Inflammatory macrophage (primary cell): Measurements from ENCODE around the gene CHRDL1.
A peak's percentile ranks its signal among the peaks of the same experiment; 100 is the strongest.

Source experiments
- DNase-seq, 2 donors: peaks; one replicate each; pipeline ENCODE4 v3.0.0-alpha.2; 2020 to 2022

CHRDL1 gene

DNA sequence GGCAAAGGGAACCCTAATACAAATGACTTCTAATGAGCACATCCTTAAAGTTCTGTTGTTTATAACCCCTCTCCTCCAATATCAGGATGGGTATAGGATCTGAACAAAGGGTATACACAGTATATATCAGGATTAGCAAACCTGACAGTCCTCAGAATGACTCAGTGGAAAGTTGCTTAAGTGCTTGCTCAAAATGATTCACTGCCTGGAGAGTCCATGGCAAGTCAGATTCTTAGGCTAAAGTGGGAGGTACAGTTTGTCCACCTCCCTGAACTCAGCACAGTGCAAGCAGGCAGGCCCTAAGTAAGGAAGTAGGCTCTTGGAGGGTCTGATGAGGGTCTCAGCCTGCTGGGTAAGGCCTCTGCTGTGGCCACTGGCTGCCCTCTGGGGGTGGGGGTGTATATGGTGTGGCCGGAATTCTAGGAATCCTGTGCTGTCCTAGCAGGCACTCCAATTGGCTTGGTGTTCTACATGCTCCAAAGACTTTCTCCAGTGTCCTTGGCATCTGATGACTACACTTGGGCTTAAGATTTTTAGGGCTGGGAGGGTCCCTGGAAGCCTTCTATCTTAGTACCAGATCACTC lies 54.3 kb downstream of the CHRDL1 start:
- peak; percentile 2 to 5 for DNase-seq

DNA sequence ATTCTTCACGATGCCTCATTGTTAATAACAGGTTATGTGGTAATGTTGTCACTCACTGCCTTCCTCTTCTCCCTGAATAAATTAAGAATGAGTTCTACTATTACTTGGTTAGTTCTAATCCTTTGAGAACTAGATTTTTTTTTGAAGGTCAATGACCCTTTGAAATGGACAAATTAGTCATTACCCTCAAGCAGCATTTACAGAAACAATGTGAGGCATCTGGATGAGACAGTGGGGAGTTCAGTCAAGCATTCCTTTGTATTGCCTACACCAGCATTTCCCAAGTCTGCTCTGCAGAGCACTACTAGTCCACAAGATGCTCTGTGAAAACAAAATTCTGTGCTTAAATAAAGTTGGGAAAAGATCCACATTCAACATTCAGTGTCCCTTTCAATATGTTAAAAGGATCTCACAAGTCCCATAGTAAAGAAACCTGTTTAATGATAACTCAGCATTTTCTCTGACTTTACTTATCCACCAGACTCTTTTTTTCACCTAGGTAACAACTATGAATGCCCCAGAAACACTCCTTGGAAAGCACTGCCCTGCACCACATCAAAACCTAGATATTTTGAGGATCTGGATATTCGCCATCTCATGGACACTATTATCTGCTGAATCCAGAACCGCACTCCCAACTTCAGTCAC lies 60.6 kb downstream of the CHRDL1 start:
- DNase-seq: no peak

GRCh38 chrX:110734271-110734670 lies 61.3 kb downstream of the CHRDL1 start:
- no peak for DNase-seq

DNA sequence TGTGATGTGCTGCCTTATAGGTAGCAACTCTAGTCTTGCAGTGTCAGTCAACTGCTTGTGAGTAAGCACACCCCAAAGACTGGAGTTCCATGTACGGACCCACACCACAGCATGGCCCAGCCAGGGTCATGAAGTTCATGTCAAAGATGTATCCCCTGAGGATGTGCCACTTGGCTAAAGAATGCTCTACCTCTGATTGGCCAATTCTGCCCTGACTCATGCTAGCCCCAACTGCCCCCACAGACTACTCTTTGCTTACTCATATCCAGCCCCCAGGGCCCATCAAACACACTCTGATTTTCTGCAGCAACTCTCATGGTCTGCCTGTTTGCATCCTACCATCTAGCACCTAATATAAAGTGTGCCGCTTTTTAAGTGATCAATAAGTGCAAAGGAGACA lies 62.5 kb downstream of the CHRDL1 start:
- no peak for DNase-seq

DNA sequence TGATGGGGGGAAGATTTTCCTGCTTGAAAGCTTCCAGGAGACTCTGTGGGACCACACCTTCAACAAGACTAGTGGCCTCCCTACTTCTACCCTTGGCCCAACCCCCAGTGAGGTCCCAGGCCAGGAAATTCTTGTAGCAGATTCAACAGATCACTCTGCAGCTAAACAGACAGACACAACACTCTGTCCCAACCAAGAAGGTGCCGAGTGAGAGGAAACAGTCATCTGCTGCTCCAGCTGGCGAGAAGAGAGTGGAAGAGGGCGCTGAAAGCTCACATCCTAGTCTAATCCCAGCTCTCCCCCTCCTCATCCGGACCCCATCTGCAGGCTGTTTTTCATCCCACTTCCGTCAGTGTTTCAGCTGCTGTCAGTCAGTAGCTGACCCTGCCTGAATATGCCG lies 63.4 kb downstream of the CHRDL1 start:
- no peak for DNase-seq

DNA sequence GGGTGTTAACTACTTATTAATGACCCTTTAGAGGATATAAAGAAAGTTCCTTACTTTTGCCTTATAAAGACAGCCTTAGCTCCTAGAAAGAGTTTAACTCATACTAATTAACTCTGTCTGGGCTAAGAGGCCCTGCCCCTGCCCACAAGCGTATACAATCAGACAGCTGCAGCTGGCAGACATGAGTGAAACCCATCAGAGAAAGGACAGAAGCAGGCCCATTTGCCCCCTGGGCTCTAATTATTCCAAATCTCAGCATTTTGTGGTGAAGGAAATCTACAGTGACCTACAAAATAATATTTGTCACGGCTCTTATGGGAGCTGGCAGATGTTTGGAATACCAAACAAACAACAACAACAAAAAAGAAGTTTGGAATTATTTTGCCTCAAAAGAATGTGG lies 71.8 kb downstream of the CHRDL1 start:
- DNase-seq: no peak

- no peak for DNase-seq
Measured at GRCh38 chrX:110722135-110722534, 73.5 kb downstream of the CHRDL1 start.

DNA sequence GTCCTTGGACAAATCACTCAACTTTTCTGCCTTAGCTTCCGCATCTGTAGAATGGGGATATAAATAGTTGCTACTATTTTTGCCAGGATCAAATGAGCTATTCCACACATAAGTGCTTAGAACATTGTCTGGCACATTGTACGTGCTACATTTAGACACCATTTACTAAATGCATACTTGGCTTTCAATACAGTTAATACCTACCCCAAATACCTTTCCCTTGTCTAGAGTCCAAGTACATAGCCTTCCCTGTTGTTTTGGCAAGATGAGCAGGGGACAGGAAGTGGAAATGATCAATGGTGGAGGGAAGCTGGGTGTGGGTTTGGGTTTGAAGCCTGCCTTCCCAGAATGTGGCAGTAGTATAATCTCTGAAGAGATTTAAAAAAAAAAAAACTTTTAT lies 82.0 kb downstream of the CHRDL1 start:
- no peak for DNase-seq

- no peak for DNase-seq
Measured at GRCh38 chrX:110706446-110706845, 89.2 kb downstream of the CHRDL1 start.

DNA sequence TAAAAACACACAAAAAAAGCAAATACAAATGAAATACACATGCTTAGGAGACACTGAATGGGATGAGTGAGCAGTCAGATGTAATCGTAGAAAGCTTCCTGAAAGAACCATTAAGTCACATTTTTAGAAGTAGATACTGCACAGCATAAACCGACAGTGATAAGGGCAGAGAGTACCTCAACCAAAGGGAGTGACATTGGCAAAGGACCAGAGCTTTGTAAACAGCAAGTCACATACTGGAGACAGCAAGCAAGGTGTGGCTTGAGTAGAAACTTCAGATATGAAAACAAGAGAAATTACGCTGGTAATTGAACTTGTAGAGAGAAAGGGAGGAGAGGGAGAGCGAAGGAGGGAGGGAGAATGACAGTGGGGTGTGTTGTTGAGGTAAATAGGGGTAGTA lies 92.0 kb downstream of the CHRDL1 start:
- no peak for DNase-seq

- DNase-seq: no peak
Measured at GRCh38 chrX:110699109-110699508, 96.5 kb downstream of the CHRDL1 start.

GRCh38 chrX:110698696-110699095 lies 96.9 kb downstream of the CHRDL1 start:
- DNase-seq: no peak

DNA sequence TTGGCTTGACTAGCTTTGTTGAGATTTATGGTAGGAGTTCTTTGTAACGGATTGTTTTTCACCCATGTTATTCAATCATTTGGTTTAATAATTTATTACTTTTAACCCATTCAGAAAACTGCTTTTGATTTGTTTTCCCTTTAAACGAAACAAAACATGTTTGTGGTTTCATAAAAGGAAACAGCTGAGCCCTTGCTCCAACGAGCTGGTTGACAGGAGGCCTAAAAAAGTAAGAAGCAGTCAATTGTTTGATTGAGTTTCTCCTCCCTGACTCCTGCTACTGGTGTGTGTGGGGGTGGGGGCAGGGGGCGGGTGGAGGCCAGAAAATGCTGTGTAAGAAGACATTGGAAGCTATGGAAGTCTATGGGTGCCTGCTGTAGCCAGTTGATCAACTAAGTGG lies 102.8 kb downstream of the CHRDL1 start:
- DNase-seq: no peak

GRCh38 chrX:110691446-110691845 lies 104.2 kb downstream of the CHRDL1 start:
- DNase-seq: no peak

- DNase-seq: no peak
Measured at GRCh38 chrX:110684653-110685052, 111.0 kb downstream of the CHRDL1 start.

DNA sequence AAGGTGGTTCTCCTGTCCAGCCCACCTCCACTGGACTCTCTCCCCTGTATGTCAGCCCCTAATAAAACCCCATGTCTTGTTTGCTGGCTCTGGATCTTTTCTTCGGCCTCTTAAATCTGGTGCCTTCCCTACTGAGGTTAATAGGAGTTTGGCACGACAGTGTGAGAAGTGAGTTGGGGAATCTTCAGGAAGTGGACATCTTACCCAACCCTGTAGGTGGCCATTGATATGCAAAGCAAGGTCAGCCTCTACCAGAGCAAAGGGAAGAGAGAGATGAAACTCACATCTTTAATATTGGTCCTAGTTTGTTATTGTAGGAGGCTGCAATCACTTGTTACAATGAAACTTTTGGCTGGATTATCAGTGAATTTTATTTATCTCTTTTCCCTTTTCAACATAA lies 111.7 kb downstream of the CHRDL1 start:
- no peak for DNase-seq

DNA sequence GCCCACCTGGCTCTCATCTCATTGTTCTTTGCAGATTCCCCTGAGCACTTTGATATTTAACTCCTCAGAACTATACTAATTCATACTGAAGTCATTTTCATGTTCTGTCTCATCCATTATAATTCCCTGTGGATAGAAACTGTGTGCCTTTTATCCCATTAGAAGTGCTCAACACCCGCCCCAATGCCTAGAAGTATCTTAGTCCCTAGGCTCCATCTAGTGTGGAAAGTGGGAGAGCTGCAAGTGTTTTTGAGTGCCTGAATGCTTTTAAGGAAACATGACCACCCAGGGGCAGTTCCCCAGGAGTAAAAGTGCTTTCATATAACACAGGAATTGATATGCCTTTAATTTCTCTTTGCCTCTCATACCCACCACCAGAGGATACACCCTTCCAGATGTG lies 117.0 kb downstream of the CHRDL1 start:
- DNase-seq: no peak

DNA sequence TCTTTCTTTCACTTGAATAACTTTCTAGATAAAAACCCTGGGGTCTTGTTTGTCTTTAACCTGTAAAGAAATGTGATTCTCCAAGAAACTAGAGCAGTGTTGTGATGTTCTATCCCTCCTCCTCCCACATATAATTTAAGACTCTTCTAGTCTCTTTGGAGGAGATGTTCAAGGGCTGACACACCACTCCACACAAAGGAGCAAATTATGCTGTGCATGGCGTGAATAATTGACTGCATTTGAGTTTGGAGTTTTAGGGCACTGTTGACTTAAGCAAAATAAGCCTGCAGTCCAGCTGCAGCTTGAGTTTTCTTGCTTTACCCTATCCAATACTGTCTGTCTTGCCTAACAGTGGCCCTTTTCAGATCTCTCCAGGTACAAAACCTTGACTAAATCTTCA lies 119.7 kb downstream of the CHRDL1 start:
- DNase-seq: no peak

DNA sequence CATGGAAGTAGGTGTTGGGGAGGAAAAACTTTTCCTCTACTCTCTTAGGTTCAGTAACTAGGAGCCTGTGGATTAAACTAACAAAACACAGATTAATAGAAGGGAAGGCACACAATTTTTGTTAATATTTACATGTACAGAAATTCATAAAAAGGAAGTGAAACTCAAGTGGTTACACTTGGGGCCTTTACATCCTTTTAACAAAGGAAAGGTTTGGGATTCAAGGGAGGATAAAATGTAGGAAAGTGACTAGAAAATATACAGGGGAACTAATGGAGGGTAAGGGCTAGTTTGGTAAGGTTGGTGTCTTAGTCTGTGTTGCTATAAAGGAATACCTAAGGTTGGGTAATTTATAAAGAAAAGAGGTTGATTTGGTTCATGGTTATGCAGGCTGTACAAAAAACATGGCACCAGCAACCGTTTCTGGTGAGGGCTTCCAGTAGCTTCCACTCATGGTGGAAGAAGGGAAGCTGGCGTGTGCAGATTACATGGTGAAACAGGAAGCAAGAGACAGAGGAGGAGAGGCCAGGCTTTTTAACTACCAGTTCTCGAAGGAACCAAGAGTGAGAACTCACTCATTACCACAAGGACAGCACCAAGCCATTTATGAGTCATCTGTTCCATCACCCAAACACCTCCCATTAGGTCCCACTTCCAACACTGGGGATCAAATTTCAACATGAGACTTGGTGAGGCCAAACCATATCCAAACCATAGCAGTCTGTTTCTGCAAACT lies 124.4 kb downstream of the CHRDL1 start:
- peak in 1 of 2 donors; percentile 0 for DNase-seq

- DNase-seq: no peak
Measured at GRCh38 chrX:110669572-110669971, 126.0 kb downstream of the CHRDL1 start.

DNA sequence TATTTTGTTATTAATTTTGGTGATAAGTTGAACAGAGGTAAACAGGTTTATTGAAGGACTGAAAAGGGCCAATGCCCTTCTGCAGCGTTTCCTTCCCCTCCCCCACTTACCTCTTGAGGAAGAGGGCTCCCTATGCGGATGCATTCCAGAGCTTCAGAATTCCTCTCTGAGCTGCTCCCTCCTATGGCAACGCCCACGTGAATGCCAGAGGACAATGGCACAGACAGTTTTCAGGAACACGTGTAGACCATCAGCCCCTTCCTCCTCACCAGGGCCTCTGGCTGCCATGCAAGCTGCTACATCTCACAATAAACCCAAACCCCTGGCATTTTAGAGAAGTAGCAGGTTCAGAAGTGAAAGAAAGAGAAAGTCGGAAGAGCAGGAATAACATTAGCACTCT lies 127.9 kb downstream of the CHRDL1 start:
- no peak for DNase-seq

DNA sequence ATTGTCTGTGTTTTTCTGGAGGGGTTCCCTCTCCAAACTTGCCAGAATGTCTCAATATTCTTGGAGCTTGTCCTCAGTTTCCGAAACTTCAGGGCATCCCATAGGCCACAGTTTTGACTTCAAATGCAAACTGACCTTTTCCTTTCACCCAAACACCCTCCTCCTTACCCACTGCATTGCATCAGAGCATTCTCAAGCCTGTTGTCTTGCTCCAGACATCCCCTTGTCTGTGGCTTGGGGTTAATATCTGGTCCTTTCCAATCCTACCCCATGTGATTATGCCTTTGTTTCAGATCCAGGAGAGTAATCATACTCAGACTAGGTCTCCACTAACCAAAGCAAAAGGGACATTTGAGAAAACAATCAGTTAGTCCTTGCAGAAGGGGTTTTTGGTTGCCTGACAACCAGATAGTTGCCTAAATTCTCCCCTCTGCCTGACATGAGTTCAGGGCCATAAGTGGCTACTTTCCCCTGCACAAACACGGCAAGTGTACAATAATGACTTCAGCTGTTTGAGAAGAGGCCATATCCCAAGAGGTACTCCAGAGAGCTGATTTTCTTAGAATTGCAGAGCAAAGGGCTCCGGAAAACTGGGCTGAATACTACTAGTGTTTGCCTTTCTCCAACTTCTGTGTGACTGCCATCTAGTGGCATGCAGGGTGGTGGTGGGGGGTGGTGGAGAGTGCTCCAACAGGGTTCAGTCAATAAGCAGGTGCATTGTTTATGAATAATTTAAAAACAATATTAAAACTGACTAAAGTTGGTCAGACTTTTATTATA lies 130.2 kb downstream of the CHRDL1 start:
- peak; percentile 7 to 18 for DNase-seq

- DNase-seq: no peak
Measured at GRCh38 chrX:110657073-110657472, 138.5 kb downstream of the CHRDL1 start.
